Endothelial cell of umbilical vein (primary cell): ENCODE measurements around the gene FSTL4. TPM values are rescaled to one million over a fixed set of nuclear protein-coding genes. Genes with fewer than 3 reads are reported as not detected.

Source experiments
- BruUV-seq: library from RNA; stranded (reverse); fragments of 400-500 nt; replicated peaks from 2 replicates; lab custom pipeline; 2021; lab: Mats Ljungman, UMichigan
- CTCF ChIA-PET: fragments of 300-600, 350-600 bp; sonication (Branson Sonifier 250); formaldehyde crosslinking; loops from one replicate; lab custom pipeline; 2021; ENCODE audit warnings: antibody characterized with exemption, inconsistent platforms; lab: Charles Lee
- POLR2A ChIA-PET: fragments of 300-600, 350-600 bp; sonication (Branson Sonifier 250); formaldehyde crosslinking; loops from one replicate; lab custom pipeline; 2021; ENCODE audit warnings: antibody characterized with exemption, inconsistent platforms; lab: Charles Lee
- DNase-seq: peaks from one replicate; pipeline ENCODE4 v3.0.0-alpha.2; 2011; ENCODE audit warnings: low read depth, low spot score
- FAIRE-seq: peaks from 2 replicates; lab custom pipeline; 2011; peaks lifted over from hg19 to GRCh38; lab: Jason Lieb, UNC
- H2AFZ ChIP-seq: 2 replicates; pipeline ENCODE4 v1.6.0; 2012; ENCODE audit warnings: low read depth, low read length, control low read depth, inconsistent platforms
- H3K27ac ChIP-seq: 2 replicates; pipeline ENCODE4 v1.5.1; 2011; ENCODE audit warnings: low read depth, mild to moderate bottlenecking, control low read depth, low read length, moderate library complexity; ENCODE audit not compliant: insufficient read depth
- H3K27me3 ChIP-seq, 2 experiments: 2 replicates each; pipeline versions ENCODE4 v1.6.0 to v1.6.1; 2011; ENCODE audit warnings: low read length in 2 of 2, mixed read lengths in 1 of 2; ENCODE audit not compliant: control insufficient read depth in 2 of 2, insufficient read depth in 2 of 2
- H3K36me3 ChIP-seq, 2 experiments: 2 replicates in 1 of 2; 3 replicates in 1 of 2; pipeline ENCODE4 v1.5.1; 2011; ENCODE audit warnings: low read length in 2 of 2, mild to moderate bottlenecking in 1 of 2, moderate library complexity in 1 of 2; ENCODE audit not compliant: control insufficient read depth in 2 of 2, insufficient read depth in 2 of 2; ENCODE audit errors: extremely low read depth in 1 of 2
- H3K4me1 ChIP-seq: 3 replicates; pipeline ENCODE4 v1.5.1; 2011; ENCODE audit warnings: mild to moderate bottlenecking, low read length; ENCODE audit not compliant: control insufficient read depth, insufficient read depth; ENCODE audit errors: extremely low read depth
- H3K4me2 ChIP-seq: 2 replicates; pipeline ENCODE4 v1.6.1; 2011; ENCODE audit warnings: low read length, control low read depth, mixed read lengths; ENCODE audit not compliant: insufficient read depth
- H3K4me3 ChIP-seq, 3 experiments: fragments of 200-600 bp in 1 of 3; sonication (generic), shearing (Covaris generic) in 1 of 3; replicated peaks in 1 of 3; 2 replicates each; pipeline ENCODE4 v1.5.1; 2011 to 2016; ENCODE audit warnings: control low read depth in 3 of 3, low read length in 3 of 3, mild to moderate bottlenecking in 2 of 3, inconsistent platforms in 1 of 3, low read depth in 1 of 3, moderate library complexity in 1 of 3; ENCODE audit not compliant: insufficient read depth in 1 of 3
- H3K79me2 ChIP-seq: 2 replicates; pipeline ENCODE4 v1.6.0; 2012; ENCODE audit warnings: low read length, inconsistent platforms; ENCODE audit not compliant: control insufficient read depth, insufficient read depth
- H3K9ac ChIP-seq: replicated peaks from 2 replicates; pipeline ENCODE3; 2011; ENCODE audit warnings: low read length, control low read depth; ENCODE audit not compliant: insufficient read depth; ENCODE audit errors: extremely low read depth
- H3K9me1 ChIP-seq: replicated peaks from 3 replicates; pipeline ENCODE4 v1.6.0; 2011; ENCODE audit warnings: mild to moderate bottlenecking, low read length; ENCODE audit not compliant: control insufficient read depth, insufficient read depth; ENCODE audit errors: extremely low read depth
- H3K9me3 ChIP-seq: replicated peaks from 2 replicates; pipeline ENCODE4 v1.5.1; 2012; ENCODE audit warnings: low read length, inconsistent platforms; ENCODE audit not compliant: control insufficient read depth, insufficient read depth
- H4K20me1 ChIP-seq: replicated peaks from 2 replicates; pipeline ENCODE3; 2011; ENCODE audit warnings: mild to moderate bottlenecking, low read length; ENCODE audit not compliant: control insufficient read depth, insufficient read depth; ENCODE audit errors: extremely low read depth
- EZH2 ChIP-seq: IDR thresholded peaks from 2 replicates; pipeline ENCODE4 v1.6.1; 2012; ENCODE audit warnings: borderline replicate concordance, low read depth, mild to moderate bottlenecking, moderate library complexity, low read length, inconsistent platforms; ENCODE audit not compliant: severe bottlenecking
- FOS ChIP-seq: IDR thresholded peaks from 2 replicates; pipeline ENCODE4 v1.6.1; 2011; ENCODE audit warnings: mild to moderate bottlenecking, low read length, moderate library complexity, borderline replicate concordance; ENCODE audit not compliant: insufficient read depth
- GATA2 ChIP-seq: IDR thresholded peaks from 2 replicates; pipeline ENCODE4 v1.7.0; 2011; ENCODE audit warnings: low read depth, mild to moderate bottlenecking, moderate library complexity, mixed read lengths, low read length; ENCODE audit not compliant: insufficient read length, insufficient read depth
- JUN ChIP-seq: IDR thresholded peaks from 2 replicates; pipeline ENCODE4 v1.6.1; 2011; ENCODE audit warnings: borderline replicate concordance, low read depth; ENCODE audit not compliant: insufficient read length, insufficient read depth
- MYC ChIP-seq: IDR thresholded peaks from one replicate; pipeline ENCODE4 v1.6.1; 2011; ENCODE audit warnings: mild to moderate bottlenecking, low read depth, low read length
- POLR2A ChIP-seq: IDR thresholded peaks from 2 replicates; pipeline ENCODE4 v1.6.1; 2012; ENCODE audit warnings: low read depth, mild to moderate bottlenecking, control low read depth, low read length
- POLR2AphosphoS5 ChIP-seq: IDR thresholded peaks from 2 replicates; pipeline ENCODE4 v1.6.1; 2012; ENCODE audit warnings: low read depth, mild to moderate bottlenecking, control low read depth, low read length, moderate library complexity; ENCODE audit not compliant: insufficient read depth
- dilution Hi-C: fragments of 300-500 bp; cut with MboI; formaldehyde crosslinking; loops from one replicate; pipeline ENCODE4 v1.15.0; 2019; ENCODE audit warnings: low sequenced_read_pairs; ENCODE audit not compliant: extremely low pct_ligation_motif_present
- intact Hi-C: fragments of 100-400 bp; cut with micrococcal nuclease; formaldehyde crosslinking; loops from one replicate; pipeline ENCODE4 v1.10.0; 2022
- polyA plus RNA-seq, 4 experiments: library from polyadenylated mRNA; depleted of rRNA in 3 of 4; stranded (reverse) in 3 of 4; unstranded in 1 of 4; fragments of >200 nt; gene quantifications; 2 replicates each; pipeline versions ENCODE4 v1.2.1 to v1.2.3, GENCODE V29; 2011 to 2012; ENCODE audit warnings: missing spikeins in 1 of 4
- total RNA-seq: library from RNA; stranded (reverse); gene quantifications from 2 replicates; pipeline ENCODE4 v1.2.3, GENCODE V29; 2021
- TF ChIP-seq, protein P1 (sequence below): IDR thresholded peaks from 2 replicates; pipeline ENCODE4 v1.6.1; 2011; ENCODE audit not compliant: insufficient read depth, insufficient read length
- TF ChIP-seq, protein P2 (sequence below), 2 donors: IDR thresholded peaks; 1 replicate in 1 of 2; 2 replicates in 1 of 2; pipeline ENCODE4 v1.5.1; 2011; ENCODE audit warnings: low read length in 2 of 2, mild to moderate bottlenecking in 2 of 2, moderate library complexity in 2 of 2, control low read depth in 1 of 2, inconsistent platforms in 1 of 2, low read depth in 1 of 2; ENCODE audit not compliant: insufficient read depth in 1 of 2; ENCODE audit errors: extremely low read depth in 1 of 2

FSTL4 gene
- total and polyA plus RNA-seq, 2 donors (not counting 3 experiments of a cell fraction or from before 2014, with no cell fraction given) = 0.18 TPM; not detected in 1

DNA sequence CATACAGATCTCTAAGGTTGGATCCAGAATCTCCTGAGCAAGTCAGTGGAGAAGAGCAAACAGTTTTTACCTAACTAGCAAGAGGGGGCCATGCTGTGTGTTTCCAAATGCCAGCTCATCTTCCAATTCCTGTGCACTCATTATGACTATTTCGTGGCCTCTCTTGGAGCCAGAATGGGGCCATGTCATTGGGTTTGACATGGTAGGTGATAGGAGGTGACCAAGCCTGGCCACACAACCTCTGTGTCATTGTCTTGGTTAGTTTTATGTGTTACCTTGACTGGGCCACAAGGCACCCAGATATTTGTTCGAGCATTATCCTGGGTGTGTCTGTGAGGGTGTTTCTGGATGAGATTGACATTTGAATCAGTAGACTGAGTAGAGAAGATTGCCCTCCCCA is 354.4 kb downstream of the FSTL4 start:
- H3K4me1 ChIP-seq = no peaks in the 10 kb centered on the region
- dilution Hi-C loops (no loop called here), intact Hi-C loops (no loop called here)
- BruUV-seq = no TSS peak
- H3K36me3 ChIP-seq = no peaks in the 10 kb centered on the region
- no peaks in the 10 kb centered on the region for H3K9me3 ChIP-seq
- no peak overlapping the region for H3K27ac ChIP-seq
- H3K4me3 ChIP-seq = no peak overlapping the region
- no peak for TF ChIP-seq POLR2AphosphoS5
- no peak for TF ChIP-seq FOS
- TF ChIP-seq JUN = no peak
- no peak for TF ChIP-seq EZH2
- TF ChIP-seq MYC = no peak
- TF ChIP-seq GATA2 = no peak
- TF ChIP-seq, protein P1, sequence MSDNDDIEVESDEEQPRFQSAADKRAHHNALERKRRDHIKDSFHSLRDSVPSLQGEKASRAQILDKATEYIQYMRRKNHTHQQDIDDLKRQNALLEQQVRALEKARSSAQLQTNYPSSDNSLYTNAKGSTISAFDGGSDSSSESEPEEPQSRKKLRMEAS = no peak
- no peak for TF ChIP-seq POLR2A
- FAIRE-seq (no peak), DNase-seq (no peak)
- H3K27me3 ChIP-seq = peaks cover 2 to 14% of the 10 kb centered on the region in 2 experiments
- no peak overlapping the region for H2AFZ ChIP-seq
- no peak overlapping the region for H3K4me2 ChIP-seq
- POLR2A ChIA-PET = no interaction called here
- H4K20me1 ChIP-seq = no peaks in the 10 kb centered on the region
- no peaks in the 10 kb centered on the region for H3K79me2 ChIP-seq
- no peak overlapping the region for H3K9ac ChIP-seq
- CTCF ChIA-PET = interaction anchor here (3.7 kb wide), 1 partner anchor 10 kb away, joined by 20 read pairs; no protein-coding TSS in a partner anchor
- H3K9me1 ChIP-seq = no peaks in the 10 kb centered on the region

DNA sequence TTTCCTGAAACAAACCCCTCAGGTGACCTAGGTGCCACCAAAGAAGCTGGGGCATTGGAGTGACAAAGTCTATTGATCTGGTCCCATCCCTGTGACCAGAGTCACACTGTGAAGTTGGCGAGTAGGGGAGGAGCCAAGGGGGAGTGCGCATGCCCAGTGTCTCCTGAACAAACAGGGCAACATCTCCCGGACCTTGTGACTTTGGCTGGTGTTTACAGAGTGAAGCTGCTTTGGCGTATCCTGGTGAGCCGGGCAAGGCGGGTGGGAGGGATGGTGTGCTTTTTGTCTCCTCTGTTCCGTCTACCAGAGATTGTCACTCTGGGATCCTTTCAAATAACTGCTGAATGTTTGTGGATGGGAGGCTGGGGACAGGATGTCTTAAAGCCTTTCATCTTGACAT is 356.1 kb downstream of the FSTL4 start:
- Histone ChIP-seq H3K79me2 (no peaks in the 10 kb centered on the region), H2AFZ (no peak overlapping the region), H3K9me3 (no peaks in the 10 kb centered on the region), H3K4me1 (no peaks in the 10 kb centered on the region), H3K27me3 (peaks cover 2 to 14% of the 10 kb centered on the region in 2 experiments), H3K27ac (no peak overlapping the region), H3K9ac (no peak overlapping the region), H3K9me1 (no peaks in the 10 kb centered on the region), H4K20me1 (no peaks in the 10 kb centered on the region), H3K4me3 (no peak overlapping the region), H3K4me2 (no peak overlapping the region), H3K36me3 (no peaks in the 10 kb centered on the region)
- CTCF ChIA-PET = interaction anchor here (1.2 to 3.7 kb wide), 3 partner anchors 8 to 167 kb away, joined by 3 to 20 read pairs (median 3); no protein-coding TSS in a partner anchor
- no peak for DNase-seq
- POLR2A ChIA-PET = no interaction called here
- dilution Hi-C loops = no loop called here
- FAIRE-seq = no peak
- intact Hi-C loops = no loop called here
- TF ChIP-seq FOS = no peak
- TF ChIP-seq POLR2AphosphoS5 = no peak
- TF ChIP-seq POLR2A = no peak
- no peak for TF ChIP-seq EZH2
- TF ChIP-seq JUN = no peak
- TF ChIP-seq, protein P2, sequence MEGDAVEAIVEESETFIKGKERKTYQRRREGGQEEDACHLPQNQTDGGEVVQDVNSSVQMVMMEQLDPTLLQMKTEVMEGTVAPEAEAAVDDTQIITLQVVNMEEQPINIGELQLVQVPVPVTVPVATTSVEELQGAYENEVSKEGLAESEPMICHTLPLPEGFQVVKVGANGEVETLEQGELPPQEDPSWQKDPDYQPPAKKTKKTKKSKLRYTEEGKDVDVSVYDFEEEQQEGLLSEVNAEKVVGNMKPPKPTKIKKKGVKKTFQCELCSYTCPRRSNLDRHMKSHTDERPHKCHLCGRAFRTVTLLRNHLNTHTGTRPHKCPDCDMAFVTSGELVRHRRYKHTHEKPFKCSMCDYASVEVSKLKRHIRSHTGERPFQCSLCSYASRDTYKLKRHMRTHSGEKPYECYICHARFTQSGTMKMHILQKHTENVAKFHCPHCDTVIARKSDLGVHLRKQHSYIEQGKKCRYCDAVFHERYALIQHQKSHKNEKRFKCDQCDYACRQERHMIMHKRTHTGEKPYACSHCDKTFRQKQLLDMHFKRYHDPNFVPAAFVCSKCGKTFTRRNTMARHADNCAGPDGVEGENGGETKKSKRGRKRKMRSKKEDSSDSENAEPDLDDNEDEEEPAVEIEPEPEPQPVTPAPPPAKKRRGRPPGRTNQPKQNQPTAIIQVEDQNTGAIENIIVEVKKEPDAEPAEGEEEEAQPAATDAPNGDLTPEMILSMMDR (IDR thresholded peaks at IDR 0.05; ENCODE audit: extremely low read depth in 1 of 2, insufficient read depth in 1 of 2, low read depth in 1 of 2, low read length in 2 of 2) = no peak
- TF ChIP-seq MYC = no peak
- TF ChIP-seq, protein P1 = no peak
- TF ChIP-seq GATA2 = no peak
- BruUV-seq = no TSS peak
